OCI-LY3 (cell line): ENCODE results near the gene RGS14.

Source experiments
- EZH2phosphoT487 ChIP-seq: fragments of 200-600 bp; shearing (Covaris generic); IDR thresholded peaks from 2 replicates; pipeline ENCODE4 v1.6.1; 2018; ENCODE audit warnings: antibody characterized with exemption, mixed run types, low read depth
- TF ChIP-seq, protein P1 (sequence below): fragments of 200-600, 300-600 bp; sonication (generic); IDR thresholded peaks from 2 replicates; pipeline ENCODE4 v1.5.1; 2014; ENCODE audit warnings: antibody characterized with exemption, low read length, low read depth

- TF ChIP-seq EZH2phosphoT487: no peak
- TF ChIP-seq, protein P1, sequence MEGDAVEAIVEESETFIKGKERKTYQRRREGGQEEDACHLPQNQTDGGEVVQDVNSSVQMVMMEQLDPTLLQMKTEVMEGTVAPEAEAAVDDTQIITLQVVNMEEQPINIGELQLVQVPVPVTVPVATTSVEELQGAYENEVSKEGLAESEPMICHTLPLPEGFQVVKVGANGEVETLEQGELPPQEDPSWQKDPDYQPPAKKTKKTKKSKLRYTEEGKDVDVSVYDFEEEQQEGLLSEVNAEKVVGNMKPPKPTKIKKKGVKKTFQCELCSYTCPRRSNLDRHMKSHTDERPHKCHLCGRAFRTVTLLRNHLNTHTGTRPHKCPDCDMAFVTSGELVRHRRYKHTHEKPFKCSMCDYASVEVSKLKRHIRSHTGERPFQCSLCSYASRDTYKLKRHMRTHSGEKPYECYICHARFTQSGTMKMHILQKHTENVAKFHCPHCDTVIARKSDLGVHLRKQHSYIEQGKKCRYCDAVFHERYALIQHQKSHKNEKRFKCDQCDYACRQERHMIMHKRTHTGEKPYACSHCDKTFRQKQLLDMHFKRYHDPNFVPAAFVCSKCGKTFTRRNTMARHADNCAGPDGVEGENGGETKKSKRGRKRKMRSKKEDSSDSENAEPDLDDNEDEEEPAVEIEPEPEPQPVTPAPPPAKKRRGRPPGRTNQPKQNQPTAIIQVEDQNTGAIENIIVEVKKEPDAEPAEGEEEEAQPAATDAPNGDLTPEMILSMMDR: no peak
Measured at GRCh38 chr5:177399997-177400868, 42.5 kb downstream of the RGS14 start, which contains the start of gene PFN3.
